SU-DHL-6 (cell line): ENCODE data around the gene EEFSEC.

Source experiments
- EZH2phosphoT487 ChIP-seq: fragments of 200-600 bp; sonication (generic), shearing (Covaris generic); conservative IDR thresholded peaks from 2 replicates; pipeline ENCODE4 v1.6.1; 2018; ENCODE audit warnings: mild to moderate bottlenecking, antibody characterized with exemption, low read length, moderate library complexity, mixed read lengths
- TF ChIP-seq, protein P1 (sequence below): fragments of 200-600 bp; sonication (generic); IDR thresholded peaks from one replicate; pipeline ENCODE4 v1.5.1; 2017; ENCODE audit warnings: antibody characterized with exemption, mild to moderate bottlenecking, low read length, moderate library complexity; ENCODE audit not compliant: insufficient read depth, poor library complexity, severe bottlenecking

DNA sequence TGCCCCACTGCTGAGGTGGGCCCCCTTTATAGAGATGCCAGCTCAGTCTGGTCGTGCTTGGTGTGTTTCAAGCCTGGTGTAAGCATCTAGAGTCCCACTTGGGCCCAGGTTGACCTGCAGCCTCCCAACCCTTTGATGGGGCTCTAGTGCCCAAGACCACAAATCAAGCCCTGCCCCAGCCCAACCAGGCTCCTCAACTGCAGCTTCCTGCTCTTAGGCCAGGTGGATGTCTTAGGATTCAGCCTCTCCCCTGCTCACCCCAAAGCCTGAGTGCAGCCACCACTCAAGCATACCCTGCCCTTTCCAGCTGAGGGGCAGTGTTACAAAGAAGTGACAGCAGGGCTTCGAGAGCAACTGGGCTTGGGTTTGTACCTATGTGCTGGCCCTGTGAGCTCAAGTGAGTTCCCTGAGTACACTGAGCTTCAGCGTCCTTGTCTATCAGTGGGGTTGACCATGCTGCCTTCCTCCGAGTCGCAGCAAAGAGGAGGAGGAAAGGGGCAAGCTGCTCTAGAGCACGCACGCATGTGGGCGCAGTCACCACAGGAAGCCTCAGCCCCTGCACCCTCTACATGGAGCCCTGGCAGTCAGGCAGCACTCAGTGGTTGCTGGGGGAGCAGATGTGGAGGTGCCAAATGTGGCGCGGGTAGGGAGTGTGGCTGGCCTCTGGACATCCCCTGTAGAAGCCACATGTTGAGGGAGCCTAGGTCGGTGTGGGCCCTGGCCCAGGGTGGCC, 120.7 kb downstream of the EEFSEC start:
- TF ChIP-seq, protein P1, sequence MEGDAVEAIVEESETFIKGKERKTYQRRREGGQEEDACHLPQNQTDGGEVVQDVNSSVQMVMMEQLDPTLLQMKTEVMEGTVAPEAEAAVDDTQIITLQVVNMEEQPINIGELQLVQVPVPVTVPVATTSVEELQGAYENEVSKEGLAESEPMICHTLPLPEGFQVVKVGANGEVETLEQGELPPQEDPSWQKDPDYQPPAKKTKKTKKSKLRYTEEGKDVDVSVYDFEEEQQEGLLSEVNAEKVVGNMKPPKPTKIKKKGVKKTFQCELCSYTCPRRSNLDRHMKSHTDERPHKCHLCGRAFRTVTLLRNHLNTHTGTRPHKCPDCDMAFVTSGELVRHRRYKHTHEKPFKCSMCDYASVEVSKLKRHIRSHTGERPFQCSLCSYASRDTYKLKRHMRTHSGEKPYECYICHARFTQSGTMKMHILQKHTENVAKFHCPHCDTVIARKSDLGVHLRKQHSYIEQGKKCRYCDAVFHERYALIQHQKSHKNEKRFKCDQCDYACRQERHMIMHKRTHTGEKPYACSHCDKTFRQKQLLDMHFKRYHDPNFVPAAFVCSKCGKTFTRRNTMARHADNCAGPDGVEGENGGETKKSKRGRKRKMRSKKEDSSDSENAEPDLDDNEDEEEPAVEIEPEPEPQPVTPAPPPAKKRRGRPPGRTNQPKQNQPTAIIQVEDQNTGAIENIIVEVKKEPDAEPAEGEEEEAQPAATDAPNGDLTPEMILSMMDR, result no peak
- no peak for TF ChIP-seq EZH2phosphoT487
